IMR-90 (cell line): ENCODE results near the gene B3GALT4.

ENCODE experiments used
- BHLHE40 ChIP-seq: fragments of 150-350 bp; IDR thresholded peaks from 2 replicates; pipeline ENCODE4 v1.6.1; 2016; ENCODE audit warnings: mild to moderate bottlenecking, low read depth, low read length
- MAFK ChIP-seq: IDR thresholded peaks from 2 replicates; pipeline ENCODE4 v1.6.1; 2012; ENCODE audit warnings: low read depth, low read length, improper control_type of control experiment
- NFE2L2 ChIP-seq: fragments of 150-350 bp; IDR thresholded peaks from 2 replicates; pipeline ENCODE4 v1.6.1; 2016; ENCODE audit warnings: low read depth, mild to moderate bottlenecking, low read length
- POLR2A ChIP-seq: IDR thresholded peaks from 2 replicates; pipeline ENCODE4 v1.6.1; 2012; ENCODE audit warnings: mild to moderate bottlenecking, low read depth, low read length
- RAD21 ChIP-seq: IDR thresholded peaks from 2 replicates; pipeline ENCODE4 v1.6.1; 2012; ENCODE audit warnings: low read length, improper control_type of control experiment
- RFX5 ChIP-seq: IDR thresholded peaks from 2 replicates; pipeline ENCODE4 v1.8.0; 2012; ENCODE audit warnings: low read depth, mild to moderate bottlenecking, low read length, moderate library complexity
- TF ChIP-seq, protein P1 (sequence below): conservative IDR thresholded peaks from 2 replicates; pipeline ENCODE4 v1.5.1; 2012; ENCODE audit warnings: mild to moderate bottlenecking, low read depth, low read length, improper control_type of control experiment

DNA sequence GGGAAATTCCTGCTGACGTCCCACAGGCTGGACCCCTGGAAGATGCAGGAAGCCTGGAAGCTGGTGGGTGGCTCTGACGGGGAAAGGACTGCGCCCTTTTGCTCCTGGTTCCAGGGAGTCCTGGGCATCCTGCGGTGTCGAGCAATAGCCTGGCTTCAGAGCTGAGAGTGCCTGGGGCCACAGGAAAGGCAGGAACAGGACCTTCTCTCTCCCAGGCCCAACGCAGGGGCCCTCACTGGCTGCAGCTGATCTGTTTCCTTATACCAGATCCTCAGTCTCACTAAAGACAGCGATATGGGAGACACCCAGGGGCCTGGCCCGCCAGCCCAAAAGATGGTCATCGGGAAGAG, 1.4 kb downstream of the B3GALT4 start:
- TF ChIP-seq, protein P1, sequence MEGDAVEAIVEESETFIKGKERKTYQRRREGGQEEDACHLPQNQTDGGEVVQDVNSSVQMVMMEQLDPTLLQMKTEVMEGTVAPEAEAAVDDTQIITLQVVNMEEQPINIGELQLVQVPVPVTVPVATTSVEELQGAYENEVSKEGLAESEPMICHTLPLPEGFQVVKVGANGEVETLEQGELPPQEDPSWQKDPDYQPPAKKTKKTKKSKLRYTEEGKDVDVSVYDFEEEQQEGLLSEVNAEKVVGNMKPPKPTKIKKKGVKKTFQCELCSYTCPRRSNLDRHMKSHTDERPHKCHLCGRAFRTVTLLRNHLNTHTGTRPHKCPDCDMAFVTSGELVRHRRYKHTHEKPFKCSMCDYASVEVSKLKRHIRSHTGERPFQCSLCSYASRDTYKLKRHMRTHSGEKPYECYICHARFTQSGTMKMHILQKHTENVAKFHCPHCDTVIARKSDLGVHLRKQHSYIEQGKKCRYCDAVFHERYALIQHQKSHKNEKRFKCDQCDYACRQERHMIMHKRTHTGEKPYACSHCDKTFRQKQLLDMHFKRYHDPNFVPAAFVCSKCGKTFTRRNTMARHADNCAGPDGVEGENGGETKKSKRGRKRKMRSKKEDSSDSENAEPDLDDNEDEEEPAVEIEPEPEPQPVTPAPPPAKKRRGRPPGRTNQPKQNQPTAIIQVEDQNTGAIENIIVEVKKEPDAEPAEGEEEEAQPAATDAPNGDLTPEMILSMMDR: no peak
- TF ChIP-seq RFX5 (no peak), NFE2L2 (no peak), RAD21 (no peak), MAFK (no peak), BHLHE40 (no peak), POLR2A (no peak)
